HL-60 (cell line): ENCODE data around the gene BRD3OS.

ENCODE experiments used
- CTCF ChIP-seq: IDR thresholded peaks from one replicate; pipeline ENCODE4 v1.5.1; 2011; ENCODE audit warnings: low read length, control low read depth, inconsistent platforms; ENCODE audit not compliant: insufficient read depth
- GABPA ChIP-seq: IDR thresholded peaks from 2 replicates; pipeline ENCODE4 v1.6.1; 2012; ENCODE audit warnings: low read depth
- POLR2AphosphoS5 ChIP-seq: IDR thresholded peaks from 2 replicates; pipeline ENCODE4 v1.6.1; 2012; ENCODE audit warnings: low read depth
- SPI1 ChIP-seq: IDR thresholded peaks from 2 replicates; pipeline ENCODE4 v1.6.1; 2012; ENCODE audit warnings: low read depth, mild to moderate bottlenecking, borderline replicate concordance
- TF ChIP-seq, protein P1 (sequence below): IDR thresholded peaks from 2 replicates; pipeline ENCODE4 v1.6.1; 2012; ENCODE audit warnings: low read depth; ENCODE audit not compliant: insufficient replicate concordance

DNA sequence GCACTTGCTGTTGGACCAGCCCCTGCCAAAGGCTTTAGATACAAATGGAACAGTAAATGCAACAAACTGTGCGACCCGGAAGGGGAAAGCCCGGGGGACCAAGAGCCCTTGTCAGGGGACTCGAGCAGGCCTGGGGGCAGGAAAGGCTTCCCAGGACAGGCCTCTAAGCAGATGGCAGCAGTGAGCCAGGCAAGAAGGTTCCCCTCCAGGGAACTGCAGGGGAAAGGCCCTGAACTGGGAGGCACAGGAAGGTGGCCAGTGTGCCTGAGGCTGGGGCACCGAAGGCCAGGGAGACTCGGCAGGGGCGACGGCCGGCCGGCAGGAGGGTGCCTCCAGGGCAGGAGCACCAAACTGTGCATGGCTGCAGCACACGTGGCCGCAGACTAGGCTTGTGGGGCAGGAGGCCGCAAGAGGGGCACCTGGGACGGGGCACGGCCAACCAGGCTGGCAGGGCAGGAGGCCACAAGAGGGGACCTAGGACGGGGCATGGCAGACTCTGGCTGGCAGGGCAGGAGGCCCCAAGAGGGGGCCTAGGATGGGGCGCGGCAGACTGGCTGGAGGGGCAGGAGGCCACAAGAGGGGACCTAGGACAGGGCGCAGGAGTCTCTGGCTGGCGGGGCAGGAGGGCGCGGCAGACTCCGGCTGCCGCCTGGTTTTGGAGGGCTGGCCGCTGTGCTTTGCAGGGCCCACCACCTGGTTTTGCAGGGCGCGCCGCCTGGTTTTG is 43.2 kb upstream of the BRD3OS start:
- no peak for TF ChIP-seq CTCF
- no peak for TF ChIP-seq GABPA
- TF ChIP-seq POLR2AphosphoS5, result no peak
- TF ChIP-seq, protein P1, sequence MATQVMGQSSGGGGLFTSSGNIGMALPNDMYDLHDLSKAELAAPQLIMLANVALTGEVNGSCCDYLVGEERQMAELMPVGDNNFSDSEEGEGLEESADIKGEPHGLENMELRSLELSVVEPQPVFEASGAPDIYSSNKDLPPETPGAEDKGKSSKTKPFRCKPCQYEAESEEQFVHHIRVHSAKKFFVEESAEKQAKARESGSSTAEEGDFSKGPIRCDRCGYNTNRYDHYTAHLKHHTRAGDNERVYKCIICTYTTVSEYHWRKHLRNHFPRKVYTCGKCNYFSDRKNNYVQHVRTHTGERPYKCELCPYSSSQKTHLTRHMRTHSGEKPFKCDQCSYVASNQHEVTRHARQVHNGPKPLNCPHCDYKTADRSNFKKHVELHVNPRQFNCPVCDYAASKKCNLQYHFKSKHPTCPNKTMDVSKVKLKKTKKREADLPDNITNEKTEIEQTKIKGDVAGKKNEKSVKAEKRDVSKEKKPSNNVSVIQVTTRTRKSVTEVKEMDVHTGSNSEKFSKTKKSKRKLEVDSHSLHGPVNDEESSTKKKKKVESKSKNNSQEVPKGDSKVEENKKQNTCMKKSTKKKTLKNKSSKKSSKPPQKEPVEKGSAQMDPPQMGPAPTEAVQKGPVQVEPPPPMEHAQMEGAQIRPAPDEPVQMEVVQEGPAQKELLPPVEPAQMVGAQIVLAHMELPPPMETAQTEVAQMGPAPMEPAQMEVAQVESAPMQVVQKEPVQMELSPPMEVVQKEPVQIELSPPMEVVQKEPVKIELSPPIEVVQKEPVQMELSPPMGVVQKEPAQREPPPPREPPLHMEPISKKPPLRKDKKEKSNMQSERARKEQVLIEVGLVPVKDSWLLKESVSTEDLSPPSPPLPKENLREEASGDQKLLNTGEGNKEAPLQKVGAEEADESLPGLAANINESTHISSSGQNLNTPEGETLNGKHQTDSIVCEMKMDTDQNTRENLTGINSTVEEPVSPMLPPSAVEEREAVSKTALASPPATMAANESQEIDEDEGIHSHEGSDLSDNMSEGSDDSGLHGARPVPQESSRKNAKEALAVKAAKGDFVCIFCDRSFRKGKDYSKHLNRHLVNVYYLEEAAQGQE, result no peak
- TF ChIP-seq SPI1, result no peak
